ENCODE measurements around the gene CEP192.

CEP192 gene

DNA sequence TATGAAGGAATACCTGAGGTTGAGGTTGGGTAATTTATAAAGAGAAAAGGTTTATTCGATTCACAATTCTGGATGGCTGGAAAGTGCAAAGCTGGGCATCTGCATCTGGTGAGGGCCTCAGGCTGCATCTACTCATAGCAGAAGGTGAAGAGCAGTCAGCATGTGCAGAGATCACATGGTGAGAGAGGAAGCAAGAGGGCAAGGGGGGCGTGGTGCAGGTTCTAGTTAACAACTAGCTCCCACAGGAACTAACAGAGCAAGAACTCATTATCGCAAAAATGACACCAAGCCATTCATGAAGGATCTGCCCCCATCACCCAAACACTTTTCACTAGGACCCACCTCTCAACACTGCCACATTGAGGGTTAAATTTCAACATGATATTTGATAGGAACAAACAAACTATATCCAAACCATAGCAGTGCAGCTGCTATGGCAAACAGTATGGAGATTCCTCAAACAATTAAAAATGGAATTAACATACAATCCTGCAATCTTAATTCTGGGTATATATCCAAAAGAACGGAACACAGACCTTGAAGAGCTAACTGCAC is 154.6 kb downstream of the CEP192 start:
- no peak for DNase-seq

DNA sequence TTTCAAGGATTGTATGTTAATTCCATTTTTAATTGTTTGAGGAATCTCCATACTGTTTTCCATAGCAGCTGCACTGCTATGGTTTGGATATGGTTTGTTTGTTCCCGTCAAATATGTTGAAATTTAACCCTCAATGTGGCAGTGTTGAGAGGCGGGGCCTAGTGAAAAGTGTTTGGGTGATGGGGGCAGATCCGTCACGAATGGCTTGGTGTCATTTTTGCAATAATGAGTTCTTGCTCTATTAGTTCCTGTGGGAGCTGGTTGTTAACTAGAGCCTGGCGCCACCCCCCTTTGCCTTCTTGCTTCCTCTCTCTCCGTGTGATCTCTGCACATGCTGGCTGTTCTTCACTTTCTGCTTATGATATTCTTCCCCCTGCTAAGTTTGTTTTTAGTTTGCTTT is 156.0 kb downstream of the CEP192 start:
- peak; percentile 13 for DNase-seq

DNA sequence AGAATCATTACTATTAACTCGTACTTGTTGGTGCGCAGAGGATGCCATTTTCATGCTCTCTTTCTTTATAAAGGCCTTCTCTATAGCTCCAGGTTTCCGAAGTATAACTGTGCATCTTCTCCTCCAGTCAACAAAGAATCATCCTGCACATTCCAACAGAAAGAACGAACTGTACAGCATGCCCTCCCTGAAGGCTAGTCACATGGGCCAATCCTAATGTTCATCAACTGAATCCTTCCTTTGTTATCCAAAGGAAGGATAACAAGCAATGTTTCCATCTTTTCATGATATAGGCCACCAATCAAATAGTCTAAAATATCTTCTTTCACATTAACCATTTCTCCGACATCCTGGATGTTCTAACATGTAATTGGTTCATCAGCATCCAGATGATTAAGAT is 160.5 kb downstream of the CEP192 start:
- no peak for DNase-seq

DNA sequence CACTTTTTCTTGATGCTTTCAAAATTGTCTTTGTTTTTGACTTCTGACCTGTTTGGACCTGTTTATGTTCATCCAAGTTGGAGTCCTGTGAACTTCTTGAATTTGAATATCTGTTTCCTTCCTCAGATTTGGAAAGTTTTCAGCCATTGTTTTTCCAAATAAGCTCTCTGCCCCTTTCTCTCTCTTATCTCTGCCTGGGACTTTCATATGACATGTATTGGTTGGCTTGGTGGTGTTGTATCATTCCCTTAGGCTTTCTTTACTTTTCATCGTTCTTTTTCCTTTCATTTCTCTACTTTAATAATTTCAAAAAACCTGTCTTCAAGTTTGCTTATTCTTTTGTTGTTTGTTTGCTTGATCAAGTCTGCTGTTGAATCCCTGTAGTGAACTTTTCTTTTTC is 167.3 kb downstream of the CEP192 start:
- no peak for DNase-seq

DNA sequence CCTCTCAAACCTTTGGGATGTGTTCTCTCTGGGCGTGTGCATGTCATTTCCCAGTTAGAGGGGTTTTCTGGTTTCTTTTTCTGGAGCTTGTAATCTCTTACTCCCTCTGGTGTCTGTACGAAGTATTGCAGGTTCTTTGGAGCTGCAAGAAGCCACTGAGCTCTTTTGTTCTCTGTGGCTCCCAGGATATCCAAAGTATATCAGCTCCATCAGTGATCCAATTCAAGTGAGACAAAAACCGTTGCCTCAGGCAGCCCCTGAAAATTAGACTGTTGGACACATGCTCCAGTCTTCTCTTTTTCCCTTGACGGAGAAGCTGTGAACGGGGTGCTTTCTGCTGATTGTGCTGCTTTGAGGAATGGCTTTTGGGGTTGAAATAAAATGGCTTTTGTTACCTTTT is 168.4 kb downstream of the CEP192 start:
- DNase-seq = peak; percentile 72

- no peak for DNase-seq
Observed at GRCh38 chr18:13161276-13161899, 170.2 kb downstream of the CEP192 start.

- no peak for DNase-seq
Observed at GRCh38 chr18:13163167-13163927, 172.2 kb downstream of the CEP192 start.

DNA sequence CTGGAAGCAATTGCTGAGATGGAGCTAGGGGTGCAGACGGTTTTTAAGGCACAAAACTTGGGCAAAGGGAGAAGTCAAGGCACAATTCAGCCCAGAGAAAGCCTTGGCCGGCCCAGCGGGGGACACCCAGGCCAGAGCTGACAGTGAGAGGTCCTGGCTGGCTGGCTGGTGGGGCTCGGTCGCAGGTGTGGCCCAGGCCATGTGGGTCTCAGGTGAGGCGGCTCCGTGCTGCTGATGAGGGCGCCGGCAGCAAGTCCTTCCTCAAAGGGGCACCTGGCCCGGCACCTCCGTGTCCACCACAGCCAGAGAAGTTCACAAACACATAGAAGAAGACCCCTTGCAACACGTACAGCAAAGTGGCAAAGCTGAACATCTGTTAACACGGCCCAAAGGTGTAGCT is 173.2 kb downstream of the CEP192 start:
- no peak for DNase-seq

DNA sequence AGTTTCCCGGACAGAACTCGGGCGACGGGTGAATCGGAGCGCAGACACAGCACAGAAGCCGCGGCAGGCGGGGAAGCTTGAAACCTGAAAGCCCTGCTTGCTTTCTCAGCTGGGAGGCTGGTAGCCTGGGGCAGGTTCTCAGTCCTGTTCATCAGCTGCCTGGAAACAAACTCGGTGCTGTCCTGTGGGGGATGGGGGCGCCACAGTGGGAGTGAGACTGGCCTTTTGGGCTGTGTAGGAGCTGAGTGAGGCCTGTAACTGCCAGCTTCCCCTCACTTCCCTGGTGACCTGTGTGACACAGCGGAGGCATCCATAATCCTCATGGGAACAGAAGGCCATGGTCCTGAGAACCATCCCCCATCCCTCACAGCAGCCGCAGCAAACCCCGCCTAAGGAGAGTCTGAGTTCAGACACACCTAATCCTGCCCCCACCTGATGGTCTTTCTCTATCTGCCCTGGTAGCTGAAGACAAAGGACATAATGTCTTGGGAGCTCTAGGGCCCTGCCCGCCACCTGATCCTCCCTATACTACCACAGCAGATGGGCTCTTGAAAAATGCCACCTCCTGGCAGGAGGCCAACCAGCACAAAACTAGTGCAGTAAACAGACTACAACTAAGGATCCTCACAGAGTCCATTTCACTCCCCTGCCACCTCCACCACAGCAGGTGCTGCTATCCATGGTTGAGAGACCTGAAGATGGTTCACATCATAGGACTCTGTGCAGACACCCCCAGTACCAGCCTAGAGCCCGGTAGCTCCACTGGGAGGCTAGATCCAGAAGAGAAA is 174.7 kb downstream of the CEP192 start:
- peak; percentile 33 for DNase-seq

- no peak for DNase-seq
Observed at GRCh38 chr18:13173578-13174145, 182.5 kb downstream of the CEP192 start.

Measured in NCI-H1105 treated with DMSO at 0.1 percent for 48 hours (cell line).